WTC11 (cell line): ENCODE results near the gene BCORL1. TPM values are rescaled to one million over a fixed set of nuclear protein-coding genes. Genes with fewer than 3 reads are reported as not detected.

Experiments used
- ATAC-seq: fragments of 200-7000 bp; cut with Tn5 transposase; 2 replicates; pipeline ENCODE4 v1.10.0; 2021; ENCODE audit warnings: mild to moderate bottlenecking, moderate library complexity
- CTCF ChIA-PET: fragments of 300-600 bp; sonication (Branson Sonifier 250); formaldehyde crosslinking; loops from one replicate; lab custom pipeline; 2021; ENCODE audit warnings: antibody characterized with exemption; lab: Charles Lee
- POLR2A ChIA-PET: fragments of 350-600 bp; sonication (Branson Sonifier 250); formaldehyde crosslinking; loops from one replicate; lab custom pipeline; 2021; ENCODE audit warnings: antibody characterized with exemption; lab: Charles Lee
- DNase-seq: peaks from one replicate; pipeline ENCODE4 v3.0.0; 2021; ENCODE audit warnings: low spot score
- H3K27ac Mint-ChIP-seq: 2 replicates; pipeline ENCODE4 v1.8.0; 2021; ENCODE audit warnings: mixed read lengths
- H3K27me3 Mint-ChIP-seq: 2 replicates; pipeline ENCODE4 v1.8.0; 2021; ENCODE audit warnings: low read depth, mild to moderate bottlenecking, moderate library complexity, mixed read lengths
- H3K36me3 Mint-ChIP-seq: 2 replicates; pipeline ENCODE4 v1.8.0; 2021; ENCODE audit warnings: mixed read lengths
- H3K4me1 Mint-ChIP-seq: 2 replicates; pipeline ENCODE4 v1.8.0; 2022; ENCODE audit warnings: mixed read lengths
- H3K4me3 Mint-ChIP-seq: 2 replicates; pipeline ENCODE4 v1.8.0; 2021; ENCODE audit warnings: mild to moderate bottlenecking, moderate library complexity, mixed read lengths
- H3K9me3 Mint-ChIP-seq: 2 replicates; pipeline ENCODE4 v1.8.0; 2021; ENCODE audit warnings: mixed read lengths
- ARID4B ChIP-seq: sonication (generic); formaldehyde crosslinking; IDR thresholded peaks from 2 replicates; pipeline ENCODE4 v1.8.0; 2023; ENCODE audit warnings: missing genetic modification reagents, mild to moderate bottlenecking, borderline replicate concordance
- ELF4 ChIP-seq: sonication (generic); formaldehyde crosslinking; IDR thresholded peaks from 2 replicates; pipeline ENCODE4 v1.8.1; 2022; ENCODE audit warnings: low read depth, mild to moderate bottlenecking, moderate library complexity, missing genetic modification reagents
- FOXP4 ChIP-seq: sonication (generic); formaldehyde crosslinking; IDR thresholded peaks from 2 replicates; pipeline ENCODE4 v1.8.0; 2022; ENCODE audit warnings: mild to moderate bottlenecking, missing genetic modification reagents
- MXD4 ChIP-seq: fragments of 250-450 bp; sonication (Bioruptor Pico); IDR thresholded peaks from 2 replicates; pipeline ENCODE4 v1.8.0; 2021; ENCODE audit warnings: mild to moderate bottlenecking, moderate library complexity, borderline replicate concordance
- NFYB ChIP-seq: sonication (generic); formaldehyde crosslinking; conservative IDR thresholded peaks from 2 replicates; pipeline ENCODE4 v1.8.0; 2022; ENCODE audit warnings: low read depth, missing genetic modification reagents
- NR1H2 ChIP-seq: sonication (generic); formaldehyde crosslinking; IDR thresholded peaks from 2 replicates; pipeline ENCODE4 v1.9.0; 2021; ENCODE audit warnings: mild to moderate bottlenecking, moderate library complexity, missing genetic modification reagents
- NR2C2 ChIP-seq: sonication (generic); formaldehyde crosslinking; IDR thresholded peaks from 2 replicates; pipeline ENCODE4 v1.8.0; 2022; ENCODE audit warnings: mild to moderate bottlenecking, missing genetic modification reagents
- NR3C1 ChIP-seq: sonication (generic); formaldehyde crosslinking; conservative IDR thresholded peaks from 2 replicates; pipeline ENCODE4 v1.8.1; 2023; ENCODE audit warnings: low read depth, mild to moderate bottlenecking, missing genetic modification reagents
- SP1 ChIP-seq: sonication (generic); formaldehyde crosslinking; conservative IDR thresholded peaks from 2 replicates; pipeline ENCODE4 v1.8.1; 2022; ENCODE audit warnings: missing genetic modification reagents
- TEAD4 ChIP-seq: sonication (generic); formaldehyde crosslinking; IDR thresholded peaks from 2 replicates; pipeline ENCODE4 v1.8.0; 2022; ENCODE audit warnings: mild to moderate bottlenecking, missing genetic modification reagents
- ZMAT4 ChIP-seq: fragments of 250-450 bp; sonication (Bioruptor Pico); IDR thresholded peaks from 2 replicates; pipeline ENCODE4 v1.9.0; 2021; ENCODE audit warnings: mild to moderate bottlenecking
- ZNF532 ChIP-seq: fragments of 250-450 bp; sonication (Bioruptor Pico); IDR thresholded peaks from 2 replicates; pipeline ENCODE4 v1.9.0; 2021; ENCODE audit warnings: mild to moderate bottlenecking, borderline replicate concordance
- ZNF671 ChIP-seq: fragments of 250-450 bp; sonication (Bioruptor Pico); IDR thresholded peaks from 2 replicates; pipeline ENCODE4 v1.8.0; 2021; ENCODE audit warnings: mild to moderate bottlenecking
- total RNA-seq: library from RNA; stranded (reverse); gene quantifications from 3 replicates; pipeline ENCODE4 v1.2.3, GENCODE V29; 2021

The BCORL1 gene
- total RNA-seq, 1 experiment from 2014 or later = 12.0 TPM

- TF ChIP-seq ELF4 (CRISPR knock-in tag) = no peak
- TF ChIP-seq NR1H2 (CRISPR knock-in tag) = no peak
- TF ChIP-seq ZNF532 (CRISPR knock-in tag) = no peak
- no peak for TF ChIP-seq NR3C1 (CRISPR knock-in tag)
- no peak for TF ChIP-seq SP1 (CRISPR knock-in tag)
- no peak for TF ChIP-seq NR2C2 (CRISPR knock-in tag)
- TF ChIP-seq, all 79 proteins: peak for 0
- Mint-ChIP-seq H3K27ac (no peak overlapping the region), H3K27me3 (peaks cover 44% of the 10 kb centered on the region), H3K4me1 (peaks cover 8% of the 10 kb centered on the region), H3K36me3 (no peaks in the 10 kb centered on the region), H3K9me3 (no peaks in the 10 kb centered on the region), H3K4me3 (peak overlapping the region; percentile 75)
- peak; percentile 20 for DNase-seq
- POLR2A ChIA-PET = no interaction called here
- CTCF ChIA-PET = no interaction called here
- no peak for ATAC-seq
These were observed 1.9 kb downstream of the BCORL1 start for GRCh38 chrX:129984111-129984958.

GRCh38 chrX:129987871-129988270, 5.4 kb downstream of the BCORL1 start:
- TF ChIP-seq MXD4 (CRISPR knock-in tag) = no peak
- no peaks in the 10 kb centered on the region for H3K9me3 Mint-ChIP-seq
- H3K27me3 Mint-ChIP-seq = peaks cover 28% of the 10 kb centered on the region
- DNase-seq (no peak), ATAC-seq (no peak)
- no peak overlapping the region for H3K27ac Mint-ChIP-seq
- no peaks in the 10 kb centered on the region for H3K36me3 Mint-ChIP-seq
- H3K4me3 Mint-ChIP-seq = no peak overlapping the region
- POLR2A ChIA-PET = no interaction called here
- CTCF ChIA-PET = interaction anchor here (0.9 kb wide), 1 partner anchor 73 kb away, joined by 3 read pairs; no protein-coding TSS in a partner anchor
- H3K4me1 Mint-ChIP-seq = peaks cover 8% of the 10 kb centered on the region

- H3K27me3 Mint-ChIP-seq = no peaks in the 10 kb centered on the region; the same call in 1 of the 2 replicates
- no peaks in the 10 kb centered on the region for H3K36me3 Mint-ChIP-seq
- POLR2A ChIA-PET = interaction anchor here (1.0 kb wide), 1 partner anchor 24 kb away, joined by 3 read pairs; no protein-coding TSS in a partner anchor
- no peak overlapping the region for H3K27ac Mint-ChIP-seq
- ATAC-seq = no peak
- H3K4me3 Mint-ChIP-seq = no peak overlapping the region
- H3K9me3 Mint-ChIP-seq = no peaks in the 10 kb centered on the region
- no peak for TF ChIP-seq ARID4B
- TF ChIP-seq TEAD4 (CRISPR knock-in tag) = no peak
- no peak for TF ChIP-seq FOXP4
- TF ChIP-seq ZMAT4 = no peak
- TF ChIP-seq ZNF671 (CRISPR knock-in tag) = no peak
- no peak for TF ChIP-seq NFYB (CRISPR knock-in tag)
- TF ChIP-seq, all 79 proteins: peak for 0
- CTCF ChIA-PET = interaction anchor here (2.0 kb wide), 1 partner anchor 69 kb away, joined by 7 read pairs; no protein-coding TSS in a partner anchor
- DNase-seq = no peak
- no peaks in the 10 kb centered on the region for H3K4me1 Mint-ChIP-seq
These were observed 9.7 kb downstream of the BCORL1 start for GRCh38 chrX:129992181-129992580.
